ENCODE data around the gene SPECC1L.
"Not testable (repeated sequence)": the region's sequence is repeated elsewhere in the genome, so short reads cannot be mapped to it uniquely, and the experiment has no call there.

SPECC1L gene

GRCh38 chr22:24232124-24232523 is 38.5 kb upstream of the SPECC1L start:
- no peak overlapping the region for H3K4me3 ChIP-seq (ENCODE audit: low read depth, low read length)
- TF ChIP-seq, protein P1, sequence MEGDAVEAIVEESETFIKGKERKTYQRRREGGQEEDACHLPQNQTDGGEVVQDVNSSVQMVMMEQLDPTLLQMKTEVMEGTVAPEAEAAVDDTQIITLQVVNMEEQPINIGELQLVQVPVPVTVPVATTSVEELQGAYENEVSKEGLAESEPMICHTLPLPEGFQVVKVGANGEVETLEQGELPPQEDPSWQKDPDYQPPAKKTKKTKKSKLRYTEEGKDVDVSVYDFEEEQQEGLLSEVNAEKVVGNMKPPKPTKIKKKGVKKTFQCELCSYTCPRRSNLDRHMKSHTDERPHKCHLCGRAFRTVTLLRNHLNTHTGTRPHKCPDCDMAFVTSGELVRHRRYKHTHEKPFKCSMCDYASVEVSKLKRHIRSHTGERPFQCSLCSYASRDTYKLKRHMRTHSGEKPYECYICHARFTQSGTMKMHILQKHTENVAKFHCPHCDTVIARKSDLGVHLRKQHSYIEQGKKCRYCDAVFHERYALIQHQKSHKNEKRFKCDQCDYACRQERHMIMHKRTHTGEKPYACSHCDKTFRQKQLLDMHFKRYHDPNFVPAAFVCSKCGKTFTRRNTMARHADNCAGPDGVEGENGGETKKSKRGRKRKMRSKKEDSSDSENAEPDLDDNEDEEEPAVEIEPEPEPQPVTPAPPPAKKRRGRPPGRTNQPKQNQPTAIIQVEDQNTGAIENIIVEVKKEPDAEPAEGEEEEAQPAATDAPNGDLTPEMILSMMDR (IDR thresholded peaks at IDR 0.05; ENCODE audit: low read depth, low read length): no peak

DNA sequence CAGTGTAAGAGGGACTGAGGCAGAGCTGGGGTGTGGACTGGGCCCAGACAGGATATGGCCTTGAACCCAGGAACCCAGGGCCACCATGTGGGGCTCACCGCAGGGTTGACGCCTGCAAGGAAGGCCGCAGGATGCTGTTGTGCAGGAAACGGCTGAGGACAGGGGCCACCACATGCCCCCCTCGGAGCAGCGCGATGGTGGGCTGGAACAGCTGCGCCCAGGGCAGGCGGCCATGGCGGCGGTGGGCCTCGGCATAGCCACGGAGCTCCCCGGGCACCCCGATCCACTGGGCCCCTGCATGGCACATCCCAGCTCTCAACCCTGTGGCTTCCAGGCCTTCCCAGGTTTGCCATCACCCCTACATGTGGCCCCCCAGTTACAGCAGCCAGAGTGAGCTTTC is 37.9 kb upstream of the SPECC1L start:
- no peak overlapping the region for H3K4me3 ChIP-seq (ENCODE audit: low read depth, low read length)
- TF ChIP-seq, protein P1 (IDR thresholded peaks at IDR 0.05; ENCODE audit: low read depth, low read length): no peak

GRCh38 chr22:24233235-24233634 is 37.4 kb upstream of the SPECC1L start:
- TF ChIP-seq, protein P1 (IDR thresholded peaks at IDR 0.05; ENCODE audit: low read depth, low read length): no peak
- H3K4me3 ChIP-seq (ENCODE audit: low read depth, low read length): no peak overlapping the region

DNA sequence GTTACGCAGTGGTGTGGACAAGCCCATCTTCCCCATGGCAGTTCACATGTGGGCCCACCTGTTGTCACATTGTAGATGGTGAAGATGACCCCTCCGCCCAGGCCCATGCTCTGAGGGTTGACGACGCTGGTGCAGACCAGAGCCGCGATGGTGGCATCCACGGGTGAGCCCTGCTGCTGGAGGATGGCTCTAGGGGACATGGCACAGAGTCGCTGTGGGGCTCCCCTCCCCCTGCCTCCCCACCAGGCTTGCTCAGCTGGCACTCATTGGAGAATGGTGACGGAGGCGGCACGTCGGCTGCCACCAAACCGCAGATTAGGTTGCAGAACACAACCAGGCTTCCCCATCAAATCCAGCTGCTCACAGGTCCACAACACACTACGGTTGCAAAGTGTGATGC is 36.8 kb upstream of the SPECC1L start:
- H3K4me3 ChIP-seq (ENCODE audit: low read depth, low read length): no peak overlapping the region
- TF ChIP-seq, protein P1 (IDR thresholded peaks at IDR 0.05; ENCODE audit: low read depth, low read length): no peak

DNA sequence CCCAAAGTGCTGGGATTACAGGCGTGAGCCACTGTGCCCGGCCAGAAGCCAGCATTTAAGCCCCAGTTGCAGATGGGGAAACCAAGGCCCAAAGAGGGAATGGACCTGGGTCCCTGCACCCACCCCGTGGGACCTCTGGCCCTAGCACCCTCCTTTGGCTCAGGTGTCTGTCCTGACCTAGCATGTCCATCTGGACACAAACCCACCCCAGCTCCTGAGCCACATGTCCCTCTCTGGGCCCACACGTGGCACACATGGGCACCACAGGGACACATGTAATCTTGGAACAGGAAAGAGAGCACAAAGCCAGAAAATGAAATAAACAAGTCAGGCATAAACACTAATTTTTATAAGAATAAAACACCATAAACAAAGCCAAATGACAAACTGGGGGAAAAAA is 35.3 kb upstream of the SPECC1L start:
- TF ChIP-seq, protein P1 (IDR thresholded peaks at IDR 0.05; ENCODE audit: low read depth, low read length): no peak
- no peak overlapping the region for H3K4me3 ChIP-seq (ENCODE audit: low read depth, low read length)

DNA sequence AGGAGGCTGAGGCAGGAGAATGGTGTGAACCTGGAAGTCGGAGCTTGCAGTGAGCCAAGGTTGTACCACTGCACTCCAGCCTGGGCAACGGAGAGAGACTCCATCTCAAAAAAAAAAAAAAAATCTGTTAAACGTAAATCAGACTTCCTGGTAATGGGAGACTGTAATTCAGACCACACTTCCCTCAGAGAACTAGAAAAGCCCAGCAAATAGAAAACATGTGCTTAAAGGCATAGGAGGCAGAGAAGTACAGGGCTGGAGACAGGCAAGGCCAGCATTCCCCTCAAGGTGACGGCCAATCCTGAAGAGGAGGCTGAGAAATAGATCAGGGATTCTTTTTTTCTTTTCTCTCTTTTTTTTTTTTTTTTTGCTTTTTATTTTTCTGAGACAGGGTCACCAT is 34.0 kb upstream of the SPECC1L start:
- TF ChIP-seq, protein P1 (IDR thresholded peaks at IDR 0.05; ENCODE audit: low read depth, low read length): no peak

DNA sequence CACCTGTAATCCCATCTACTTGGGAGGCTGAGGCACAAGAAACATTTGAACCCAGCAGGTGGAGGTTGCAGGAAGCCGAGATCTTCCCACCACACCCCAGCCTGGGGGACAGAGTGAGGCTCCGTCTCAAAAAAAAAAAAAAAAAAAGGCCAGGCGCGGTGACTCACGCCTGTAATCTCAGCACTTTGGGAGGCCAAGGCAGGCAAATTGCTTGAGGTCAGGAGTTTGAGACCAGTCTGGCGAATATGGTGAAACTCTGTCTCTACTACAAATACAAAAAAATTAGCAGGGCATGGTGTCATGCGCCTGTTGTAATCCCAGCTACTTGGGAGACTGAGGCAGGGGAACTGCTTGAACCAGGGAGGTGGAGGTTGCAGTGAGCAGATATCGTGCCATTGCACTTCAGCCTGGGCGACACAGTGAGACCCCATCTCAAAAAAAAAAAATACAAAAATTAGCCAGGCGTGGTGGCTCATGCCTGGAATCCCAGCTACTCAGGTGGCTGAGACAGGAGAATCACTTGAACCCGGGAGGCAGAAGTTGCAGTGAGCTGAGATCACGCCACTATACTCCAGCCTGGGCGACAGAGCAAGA is 32.4 kb upstream of the SPECC1L start:
- not testable (repeated sequence) for H3K4me3 ChIP-seq (ENCODE audit: low read depth, low read length)

More for the DNA sequence above, 34.0 kb upstream of the SPECC1L start:
- no peak overlapping the region for H3K4me3 ChIP-seq (ENCODE audit: low read depth, low read length)

DNA sequence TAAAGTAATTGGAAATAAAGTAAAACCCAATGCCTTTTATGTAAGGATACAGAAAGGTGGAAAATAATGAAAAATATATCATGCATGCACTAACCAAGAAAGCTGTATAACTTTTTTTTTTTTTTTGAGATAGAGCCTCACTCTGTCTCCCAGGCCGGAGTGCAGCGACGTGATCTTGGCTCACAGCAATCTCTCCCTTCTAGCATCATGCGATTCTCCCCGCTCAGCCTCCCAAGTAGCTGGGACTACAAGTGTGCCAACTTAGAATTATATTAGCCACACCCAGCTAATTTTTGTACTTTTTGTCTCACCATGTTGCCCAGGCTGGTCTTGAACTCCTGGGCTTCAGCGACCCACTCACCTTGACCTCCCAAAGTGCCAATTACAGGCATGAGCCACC is 30.2 kb upstream of the SPECC1L start:
- H3K4me3 ChIP-seq (ENCODE audit: low read depth, low read length): no peak overlapping the region
- TF ChIP-seq, protein P1 (IDR thresholded peaks at IDR 0.05; ENCODE audit: low read depth, low read length): no peak

- H3K4me3 ChIP-seq (ENCODE audit: low read depth, low read length): not testable (repeated sequence)
Observed at GRCh38 chr22:24240985-24241692, 29.5 kb upstream of the SPECC1L start.

GRCh38 chr22:24243417-24243816 is 27.2 kb upstream of the SPECC1L start:
- H3K4me3 ChIP-seq (ENCODE audit: low read depth, low read length): not testable (repeated sequence)
